ELR (cell line): ENCODE results near the gene DDI1.
"Not testable (repeated sequence)": the region's sequence is repeated elsewhere in the genome, so short reads cannot be mapped to it uniquely, and the experiment has no call there.

Source experiments
- DNase-seq: peaks from one replicate; pipeline ENCODE4 v3.0.0-alpha.2; 2015; ENCODE audit warnings: low read depth

The DDI1 gene

GRCh38 chr11:104041792-104042191 is 5.4 kb downstream of the DDI1 start:
- no peak for DNase-seq

GRCh38 chr11:104043142-104043541 is 6.7 kb downstream of the DDI1 start:
- DNase-seq, result peak; percentile 1

GRCh38 chr11:104043678-104044239 is 7.3 kb downstream of the DDI1 start:
- DNase-seq, result no peak

GRCh38 chr11:104046331-104046730 is 9.9 kb downstream of the DDI1 start:
- no peak for DNase-seq

- not testable (repeated sequence) for DNase-seq
Observed at GRCh38 chr11:104046858-104047257, 10.4 kb downstream of the DDI1 start.

GRCh38 chr11:104049116-104049515 is 12.7 kb downstream of the DDI1 start:
- DNase-seq, result no peak

GRCh38 chr11:104051778-104052177 is 15.3 kb downstream of the DDI1 start:
- no peak for DNase-seq

GRCh38 chr11:104053743-104054478 is 17.5 kb downstream of the DDI1 start:
- DNase-seq, result no peak

GRCh38 chr11:104054911-104055529 is 18.6 kb downstream of the DDI1 start:
- no peak for DNase-seq

- no peak for DNase-seq
Observed at GRCh38 chr11:104055596-104055995, 19.2 kb downstream of the DDI1 start.

GRCh38 chr11:104057908-104058307 is 21.5 kb downstream of the DDI1 start:
- no peak for DNase-seq

- no peak for DNase-seq
Observed at GRCh38 chr11:104058680-104059079, 22.2 kb downstream of the DDI1 start.

GRCh38 chr11:104060004-104060794 is 23.8 kb downstream of the DDI1 start:
- no peak for DNase-seq

GRCh38 chr11:104060820-104061219 is 24.4 kb downstream of the DDI1 start:
- no peak for DNase-seq

- no peak for DNase-seq
Observed at GRCh38 chr11:104061853-104062521, 25.5 kb downstream of the DDI1 start.

GRCh38 chr11:104064034-104064630 is 27.7 kb downstream of the DDI1 start:
- DNase-seq, result no peak

GRCh38 chr11:104067534-104067933 is 31.1 kb downstream of the DDI1 start:
- no peak for DNase-seq

- DNase-seq, result peak; percentile 58
Observed at GRCh38 chr11:104073950-104074705, 37.7 kb downstream of the DDI1 start.

- no peak for DNase-seq
Observed at GRCh38 chr11:104075091-104075490, 38.7 kb downstream of the DDI1 start.

- DNase-seq, result no peak
Observed at GRCh38 chr11:104075706-104076105, 39.3 kb downstream of the DDI1 start.

- no peak for DNase-seq
Observed at GRCh38 chr11:104076455-104076854, 40.0 kb downstream of the DDI1 start.
